Stimulated activated CD8-positive, alpha-beta memory T cell treated with anti-CD3 and anti-CD28 coated beads, Interleukin-15, amount 100 ng/mL, for 48 hours (primary cell): ENCODE data around the gene MOV10.
"Not testable (repeated sequence)": the region's sequence is repeated elsewhere in the genome, so short reads cannot be mapped to it uniquely, and the experiment has no call there.

Experiments
- DNase-seq, 2 donors: peaks; one replicate each; pipeline ENCODE4 v3.0.0-alpha.2; 2020; ENCODE audit warnings: low read depth in 2 of 2

The MOV10 gene

GRCh38 chr1:112713466-112714312 is 39.2 kb downstream of the MOV10 start:
- DNase-seq: no peak

- no peak for DNase-seq
Observed at GRCh38 chr1:112714313-112715263, 40.1 kb downstream of the MOV10 start.

GRCh38 chr1:112715264-112716053 is 41.0 kb downstream of the MOV10 start, which contains the start of gene PPM1J:
Gene PPM1J (minus strand): TSS chr1:112715332. CDS start chr1:112715301, 31 bp downstream.
- peak; percentile 94 to 95 for DNase-seq

- peak; percentile 56 to 57 for DNase-seq
Observed at GRCh38 chr1:112716133-112716720, 41.8 kb downstream of the MOV10 start.

- no peak for DNase-seq
Observed at GRCh38 chr1:112717263-112717873, 42.9 kb downstream of the MOV10 start.

- peak; percentile 66 to 70 for DNase-seq
Observed at GRCh38 chr1:112718691-112719418, 44.4 kb downstream of the MOV10 start.

GRCh38 chr1:112719706-112720105 is 45.2 kb downstream of the MOV10 start:
- no peak for DNase-seq

GRCh38 chr1:112720800-112721199 is 46.3 kb downstream of the MOV10 start:
- no peak for DNase-seq

GRCh38 chr1:112721294-112721693 is 46.8 kb downstream of the MOV10 start:
- DNase-seq: not testable (repeated sequence)

GRCh38 chr1:112721966-112722524 is 47.6 kb downstream of the MOV10 start:
- DNase-seq: no peak

GRCh38 chr1:112722601-112723510 is 48.4 kb downstream of the MOV10 start:
- DNase-seq: no peak

- DNase-seq: no peak
Observed at GRCh38 chr1:112723511-112723839, 49.0 kb downstream of the MOV10 start.

GRCh38 chr1:112724240-112724639 is 49.8 kb downstream of the MOV10 start:
- not testable (repeated sequence) for DNase-seq

- no peak for DNase-seq
Observed at GRCh38 chr1:112727716-112728115, 53.3 kb downstream of the MOV10 start.

GRCh38 chr1:112728306-112728971 is 54.0 kb downstream of the MOV10 start:
- DNase-seq: not testable (repeated sequence)

- DNase-seq: not testable (repeated sequence)
Observed at GRCh38 chr1:112729011-112729410, 54.6 kb downstream of the MOV10 start.

GRCh38 chr1:112729909-112730308 is 55.5 kb downstream of the MOV10 start:
- DNase-seq: no peak

- no peak for DNase-seq
Observed at GRCh38 chr1:112731451-112731850, 57.0 kb downstream of the MOV10 start.
